ENCODE data around the gene ASCL3.
"Not testable (repeated sequence)": the region's sequence is repeated elsewhere in the genome, so short reads cannot be mapped to it uniquely, and the experiment has no call there.

The ASCL3 gene

GRCh38 chr11:8947230-8947943, 4.6 kb upstream of the ASCL3 start:
- no peak for DNase-seq

- no peak for DNase-seq
These were observed 1.3 kb downstream of the ASCL3 start for GRCh38 chr11:8941341-8942103.

GRCh38 chr11:8937659-8938058, 5.2 kb downstream of the ASCL3 start:
- no peak for DNase-seq

GRCh38 chr11:8937159-8937558, 5.7 kb downstream of the ASCL3 start:
- DNase-seq = no peak

GRCh38 chr11:8935789-8936188, 7.0 kb downstream of the ASCL3 start:
- not testable (repeated sequence) for DNase-seq

GRCh38 chr11:8934742-8935488, 7.9 kb downstream of the ASCL3 start:
- no peak for DNase-seq

GRCh38 chr11:8933931-8934330, 8.9 kb downstream of the ASCL3 start:
- no peak for DNase-seq

- no peak for DNase-seq
These were observed 10.1 kb downstream of the ASCL3 start, which contains the start of gene C11orf16 for GRCh38 chr11:8932564-8933180. C11orf16 (minus strand) TSS chr11:8932947; CDS start chr11:8932308, 639 bp downstream.

- no peak for DNase-seq
These were observed 12.2 kb downstream of the ASCL3 start for GRCh38 chr11:8930456-8931175.

GRCh38 chr11:8928981-8929615, 13.7 kb downstream of the ASCL3 start:
- DNase-seq = no peak

- no peak for DNase-seq
These were observed 14.6 kb downstream of the ASCL3 start for GRCh38 chr11:8928205-8928604.

- DNase-seq = no peak
These were observed 15.6 kb downstream of the ASCL3 start for GRCh38 chr11:8927233-8927632.

- no peak for DNase-seq
These were observed 16.6 kb downstream of the ASCL3 start for GRCh38 chr11:8926236-8926635.

- DNase-seq = no peak
These were observed 17.1 kb downstream of the ASCL3 start for GRCh38 chr11:8925711-8926110.

GRCh38 chr11:8922691-8923090, 20.1 kb downstream of the ASCL3 start:
- DNase-seq = no peak

GRCh38 chr11:8917157-8917825, 25.5 kb downstream of the ASCL3 start:
- DNase-seq = no peak

- DNase-seq = no peak
These were observed 28.2 kb downstream of the ASCL3 start for GRCh38 chr11:8914661-8915018.

- peak; percentile 29 for DNase-seq
These were observed 28.7 kb downstream of the ASCL3 start for GRCh38 chr11:8913961-8914660.

GRCh38 chr11:8911029-8911823, 31.6 kb downstream of the ASCL3 start, which contains the start of gene AKIP1:
AKIP1 (plus strand) TSS chr11:8911189; CDS start chr11:8911450, 261 bp downstream.
- peak; percentile 83 for DNase-seq

GRCh38 chr11:8910649-8911026, 32.2 kb downstream of the ASCL3 start:
- no peak for DNase-seq

Data from CD4-positive, alpha-beta T cell treated with Interleukin-15 for 1 hour (primary cell).